Heart right ventricle (tissue), 16 donors: Measurements from ENCODE around the gene GIMD1. TPM values are rescaled to one million over a fixed set of nuclear protein-coding genes. Genes with fewer than 3 reads are reported as not detected.

ENCODE experiments used
- ATAC-seq, 8 donors: fragments of 200-7000 bp; cut with Tn5 transposase; one replicate each; pipeline ENCODE4 v1.9.1; 2020; ENCODE audit warnings: mild to moderate bottlenecking in 8 of 8, moderate library complexity in 8 of 8, moderate number of reproducible peaks in 1 of 8
- DNase-seq, 2 donors: peaks; one replicate each; pipeline ENCODE4 v3.0.0-alpha.2; 2020
- H3K27ac ChIP-seq, 10 donors: fragments of 200-600 bp; sonication (generic) in 2 of 10; one replicate each; pipeline versions ENCODE4 v1.5.0 to v1.8.0; 2020 to 2022; ENCODE audit warnings: mild to moderate bottlenecking in 3 of 10
- H3K27me3 ChIP-seq, 7 donors: fragments of 200-600 bp; one replicate each; pipeline ENCODE4 v1.8.0; 2021 to 2022; ENCODE audit warnings: mild to moderate bottlenecking in 2 of 7
- H3K36me3 ChIP-seq, 9 donors: fragments of 200-600 bp; sonication (generic) in 1 of 9; one replicate each; pipeline versions ENCODE4 v1.5.0 to v1.8.0; 2020 to 2022; ENCODE audit warnings: mild to moderate bottlenecking in 2 of 9
- H3K4me1 ChIP-seq, 9 donors: fragments of 200-600 bp; sonication (generic) in 1 of 9; one replicate each; pipeline versions ENCODE4 v1.5.0 to v1.8.0; 2020 to 2022; ENCODE audit warnings: mild to moderate bottlenecking in 4 of 9
- H3K4me3 ChIP-seq, 10 donors: fragments of 200-600 bp; sonication (generic) in 2 of 10; one replicate each; pipeline versions ENCODE4 v1.5.0 to v1.8.0; 2020 to 2022; ENCODE audit warnings: mild to moderate bottlenecking in 7 of 10, moderate library complexity in 2 of 10
- H3K9me3 ChIP-seq, 11 donors: fragments of 200-600 bp in 10 of 11; sonication (generic) in 2 of 11; one replicate each; pipeline versions ENCODE4 v1.5.0 to v1.8.0; 2013 to 2022; ENCODE audit warnings: mild to moderate bottlenecking in 2 of 11, control low read depth in 1 of 11, moderate library complexity in 1 of 11
- CTCF ChIP-seq, 9 donors: fragments of 200-600 bp; sonication (generic) in 2 of 9; IDR thresholded peaks; one replicate each; pipeline versions ENCODE4 v1.5.0 to v1.8.0; 2021 to 2022; ENCODE audit warnings: antibody characterized with exemption in 9 of 9, mild to moderate bottlenecking in 5 of 9, moderate library complexity in 1 of 9
- WGBS, 2 donors: extraction: QIAGEN DNeasy Blood & Tissue Kit; methylation state at CpG; one replicate each; pipeline ENCODE4 v1.1.7; 2013; ENCODE audit warnings: inconsistent platforms in 1 of 2; 5-methylcytosine and 5-hydroxymethylcytosine counted together
- intact Hi-C, 10 donors: fragments of 100-400 bp; cut with DNase I; formaldehyde crosslinking; loops; one replicate each; pipeline versions ENCODE4 v1.11.1 to v1.14.2; 2022
- polyA plus RNA-seq, 2 donors: library from polyadenylated mRNA; stranded (reverse); fragments of 200-250 nt; gene quantifications; one replicate each; pipeline ENCODE4 v1.2.3, GENCODE V29; 2013
- total RNA-seq, 10 donors: library from RNA; stranded (reverse); fragmentation: NEBNext Ultra II Directional in 3 of 10; extraction: Animal tissue kit (Norgen Biotek cat#: 25700) in 3 of 10; gene quantifications; one replicate each; pipeline versions ENCODE4 v1.2.1 to v1.2.4, GENCODE V29; 2021 to 2023
- donor health status: Arrhythmogenic right ventricular cardiomyopathy.
- donor health status: ischemic (EF 13 %, LVEDD 7.1; RV severe dilation, severe dysfunction).
- donor health status: healthy with polysubstance abuse.
- donor health status: DM: no; HTN: yes; CAD: no.
- donor health status: DM: no; HTN: no; CAD: no.
- donor health status: ischemic (EF 25% LVEDD 6.9; RV normal size, moderate dysfunction).
- donor health status: ischemic (EF 25% LVEDD 5.7; RV mildly dilated, moderate dysfunction).
- donor health status: healthy.
- donor health status: DM: yes; HTN: yes; CAD: no.
- donor health status: Ischemic cardiomyopathy.
- donor health status: ischemic (EF 35%, LVEDD 5.7; RV mildly dilated, moderate dysfunction).
- donor health status: nonischemic (EF 11% LVEDD 7.7; RV severe dilation, severe dysfunction).
- donor health status: DM: yes; HTN: yes; CAD: no.
- donor health status: PGD.
- donor health status: ischemic (EF 29% LVEDD 5.4; RV normal size, mild dysfunction).
- donor health status: nonischemic (EF 23%, LVEDD 6.1; RV moderate dilation, normal function).

The GIMD1 gene
- total and polyA plus RNA-seq, 12 donors = not detected

- intact Hi-C loops = no loop called here
- Histone ChIP-seq H3K9me3 (peaks cover 0 to 29% (median 4%) of the 10 kb centered on the region in 11 donors), H3K4me3 (no peak overlapping the region), H3K27ac (no peak overlapping the region), H3K4me1 (no peaks in the 10 kb centered on the region), H3K27me3 (no peaks in the 10 kb centered on the region), H3K36me3 (peaks cover 0 to 90% (median 46%) of the 10 kb centered on the region in 9 donors)
- ATAC-seq = no peak
- no peak for DNase-seq
- TF ChIP-seq CTCF (IDR thresholded peaks at IDR 0.05) = no peak
Measured at GRCh38 chr4:106337916-106338315, 30.7 kb downstream of the GIMD1 start.

- DNase-seq = no peak
- 97 to 98% methylated on average over 3 of the region's 3 CpGs for WGBS, 2 donors
- Histone ChIP-seq H3K27ac (no peak overlapping the region), H3K36me3 (peaks cover 0 to 100% (median 54%) of the 10 kb centered on the region in 9 donors), H3K27me3 (no peaks in the 10 kb centered on the region), H3K9me3 (peaks cover 0 to 27% (median 4%) of the 10 kb centered on the region in 11 donors), H3K4me3 (no peak overlapping the region), H3K4me1 (no peaks in the 10 kb centered on the region)
- intact Hi-C loops = no loop called here
- ATAC-seq = no peak
- no peak for TF ChIP-seq CTCF (IDR thresholded peaks at IDR 0.05)
Measured at GRCh38 chr4:106336618-106337017, 32.0 kb downstream of the GIMD1 start.

GRCh38 chr4:106334741-106335470 is 33.7 kb downstream of the GIMD1 start:
- DNase-seq = no peak
- no peaks in the 10 kb centered on the region for H3K27me3 ChIP-seq
- WGBS, 2 donors = 90 to 98% methylated on average over 1 of the region's 1 CpG
- no peak overlapping the region for H3K4me3 ChIP-seq
- H3K9me3 ChIP-seq = peaks cover 0 to 11% (median 4%) of the 10 kb centered on the region in 11 donors
- H3K27ac ChIP-seq = no peak overlapping the region
- no peak for TF ChIP-seq CTCF (IDR thresholded peaks at IDR 0.05)
- H3K4me1 ChIP-seq = no peaks in the 10 kb centered on the region
- ATAC-seq = no peak
- peaks cover 0 to 100% (median 65%) of the 10 kb centered on the region in 9 donors for H3K36me3 ChIP-seq
- intact Hi-C loops = no loop called here

- intact Hi-C loops = no loop called here
- no peak for TF ChIP-seq CTCF (IDR thresholded peaks at IDR 0.05)
- no peak overlapping the region for H3K27ac ChIP-seq
- ATAC-seq = no peak
- no peak overlapping the region for H3K4me3 ChIP-seq
- H3K4me1 ChIP-seq = no peaks in the 10 kb centered on the region
- 94 to 97% methylated on average over 5 of the region's 5 CpGs for WGBS, 2 donors
- peaks cover 0 to 100% (median 61%) of the 10 kb centered on the region in 9 donors for H3K36me3 ChIP-seq
- DNase-seq = no peak
- peaks cover 0 to 9% (median 4%) of the 10 kb centered on the region in 11 donors for H3K9me3 ChIP-seq
- no peaks in the 10 kb centered on the region for H3K27me3 ChIP-seq
Measured at GRCh38 chr4:106333186-106333585, 35.4 kb downstream of the GIMD1 start.
